Measurements from ENCODE around the gene SLF2.
A peak's percentile ranks its signal among the peaks of the same experiment; 100 is the strongest.

SLF2 gene

DNA sequence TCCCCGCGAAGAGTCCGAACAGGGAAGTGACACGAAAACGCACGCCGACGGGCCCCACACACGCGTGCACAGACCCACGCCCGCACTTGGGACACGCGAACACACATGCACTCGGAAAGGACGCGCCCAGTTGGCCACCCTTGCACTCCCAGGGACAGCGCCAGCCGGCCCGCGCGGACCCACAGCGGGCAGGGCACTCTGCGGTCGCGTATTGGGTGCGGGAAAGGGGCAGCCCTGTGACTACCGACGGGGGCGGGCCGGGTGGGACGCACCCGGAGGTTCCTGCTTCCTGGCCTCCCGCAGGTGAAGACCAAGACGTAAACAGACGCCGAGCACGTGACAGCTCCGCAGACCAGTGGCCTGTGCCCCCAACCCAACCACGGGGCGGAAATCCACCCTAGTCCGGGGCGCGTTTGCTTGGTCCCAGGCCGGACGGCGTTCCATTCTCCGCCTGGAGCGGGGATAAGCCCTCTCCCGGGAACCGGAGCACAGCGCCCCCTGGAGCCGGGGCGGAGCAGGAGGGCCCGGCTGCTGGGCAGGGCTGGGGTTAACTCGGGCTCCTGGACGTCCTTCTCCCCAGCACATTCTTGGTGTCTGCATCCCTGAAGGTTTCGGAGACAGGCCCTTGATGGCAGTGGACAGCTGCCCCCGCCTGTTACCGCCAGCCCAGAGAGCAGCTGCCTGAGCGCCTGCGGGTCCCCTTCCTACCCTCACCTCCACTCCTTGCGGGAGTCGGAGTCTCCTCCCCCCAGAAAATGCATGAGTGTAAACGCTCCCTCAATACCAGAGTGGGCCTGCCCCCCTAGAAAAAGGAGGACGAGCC is 84.8 kb downstream of the SLF2 start:
- peaks cover 25 to 44% of the 10 kb centered on the region in 2 donors for H3K4me1 ChIP-seq (ENCODE audit: control insufficient read depth in 1 of 2, insufficient read depth in 2 of 2, low read length in 2 of 2)
- peak overlapping the region; percentile 89 for H3K4me3 ChIP-seq (ENCODE audit: low read depth in 1 of 2, low read length in 2 of 2)
- peak overlapping the region; percentile 96 for H3K27ac ChIP-seq (ENCODE audit: low read depth, low read length)
- H3K27me3 ChIP-seq (ENCODE audit: control insufficient read depth in 1 of 2, insufficient read depth in 2 of 2, low read length in 2 of 2): no peaks in the 10 kb centered on the region
- H3K36me3 ChIP-seq (ENCODE audit: control insufficient read depth in 1 of 2, insufficient read depth in 2 of 2, low read length in 2 of 2): peaks cover 6 to 9% of the 10 kb centered on the region in 2 donors
- peak overlapping the region; percentile 72 to 76 for H3K9ac ChIP-seq (ENCODE audit: low read depth in 1 of 2, low read length in 2 of 2)
- no peaks in the 10 kb centered on the region for H3K9me3 ChIP-seq (ENCODE audit: control insufficient read depth in 1 of 2, low read length in 2 of 2)

DNA sequence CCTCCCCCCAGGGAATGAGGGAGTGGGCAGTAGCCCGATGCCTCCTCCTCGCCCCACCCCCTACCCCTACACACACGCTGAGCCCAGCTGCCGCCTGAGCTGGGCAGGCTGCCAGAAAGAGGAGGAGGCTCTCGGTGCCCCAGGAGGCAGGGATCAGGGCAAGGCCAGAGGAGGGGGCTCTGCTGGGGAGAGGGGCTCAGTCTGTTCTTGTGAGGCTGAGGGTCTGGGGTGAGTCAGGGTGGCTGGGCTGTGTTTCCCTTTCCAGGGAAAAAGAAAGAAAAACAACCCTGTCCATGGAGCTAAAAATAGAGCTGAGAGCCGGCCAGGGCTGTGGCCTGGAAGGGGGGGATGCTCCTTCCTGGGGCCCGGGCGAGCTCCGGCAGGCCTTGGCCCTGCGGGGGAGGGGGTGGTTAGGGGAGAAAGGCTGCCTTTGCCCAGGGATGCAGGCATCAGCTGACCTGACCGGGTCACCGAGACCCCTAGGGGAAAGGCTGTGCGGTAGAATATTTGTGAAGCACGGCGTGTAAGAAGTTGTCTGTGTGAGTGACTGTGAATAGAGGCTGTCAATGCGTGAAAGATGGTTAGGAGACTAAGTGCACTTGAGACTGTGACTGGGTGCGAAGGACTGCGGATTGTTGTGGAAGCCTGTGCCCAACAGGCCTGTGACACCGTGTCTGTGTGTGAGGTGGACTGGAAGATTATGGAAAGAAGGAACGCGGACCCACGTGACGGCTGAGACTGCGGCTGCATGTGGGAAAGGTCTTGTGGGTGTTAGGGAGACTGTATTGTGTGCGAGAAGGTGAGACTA is 85.6 kb downstream of the SLF2 start:
- Histone ChIP-seq H3K9ac (ENCODE audit: low read depth in 1 of 2, low read length in 2 of 2) (peak overlapping the region; percentile 72 to 76), H3K4me3 (ENCODE audit: low read depth in 1 of 2, low read length in 2 of 2) (peak overlapping the region; percentile 89), H3K27me3 (ENCODE audit: control insufficient read depth in 1 of 2, insufficient read depth in 2 of 2, low read length in 2 of 2) (no peaks in the 10 kb centered on the region), H3K36me3 (ENCODE audit: control insufficient read depth in 1 of 2, insufficient read depth in 2 of 2, low read length in 2 of 2) (peaks cover 2 to 10% of the 10 kb centered on the region in 2 donors), H3K9me3 (ENCODE audit: control insufficient read depth in 1 of 2, low read length in 2 of 2) (no peaks in the 10 kb centered on the region), H3K4me1 (ENCODE audit: control insufficient read depth in 1 of 2, insufficient read depth in 2 of 2, low read length in 2 of 2) (peaks cover 25 to 44% of the 10 kb centered on the region in 2 donors), H3K27ac (ENCODE audit: low read depth, low read length) (peak overlapping the region; percentile 96)

DNA sequence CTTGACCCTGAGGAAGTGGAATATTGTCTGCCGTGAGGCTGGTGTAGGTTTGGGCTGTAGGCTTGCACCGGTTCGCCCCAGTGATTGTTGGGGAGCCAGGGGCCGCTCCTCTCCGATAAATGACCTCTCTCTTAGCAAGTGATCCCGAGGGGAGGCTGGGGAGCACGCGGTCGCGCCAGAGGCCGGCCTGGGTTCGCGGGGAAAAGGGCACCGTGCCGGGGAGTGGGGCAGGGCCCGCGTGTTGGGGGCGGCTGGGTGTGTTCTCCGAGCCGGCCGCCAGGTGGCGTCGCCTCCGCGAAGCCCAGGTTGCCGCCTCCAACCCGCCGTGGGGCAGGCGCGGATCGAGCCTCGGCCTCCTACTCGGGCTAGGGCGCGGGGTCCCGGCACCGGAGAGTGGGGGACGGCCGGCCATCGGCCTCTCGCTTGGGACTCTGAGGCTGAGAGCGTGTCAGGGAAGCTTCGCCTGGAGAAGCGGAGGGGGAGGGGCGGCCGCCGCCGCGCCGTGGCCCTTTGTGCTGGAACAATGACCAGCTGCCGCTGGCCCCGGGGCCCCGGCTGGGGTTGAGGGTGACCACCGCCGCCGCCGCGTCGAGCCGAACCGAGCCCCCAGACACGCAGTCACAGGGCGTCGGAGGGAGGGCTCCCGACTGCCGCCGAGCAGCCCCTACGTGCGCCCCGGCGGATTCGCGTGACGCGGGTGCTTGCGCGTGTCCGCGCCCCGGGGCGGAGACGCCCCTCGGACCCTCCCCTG is 86.4 kb downstream of the SLF2 start:
- Histone ChIP-seq H3K9me3 (ENCODE audit: control insufficient read depth in 1 of 2, low read length in 2 of 2) (no peaks in the 10 kb centered on the region), H3K36me3 (ENCODE audit: control insufficient read depth in 1 of 2, insufficient read depth in 2 of 2, low read length in 2 of 2) (peaks cover 0 to 13% of the 10 kb centered on the region in 2 donors), H3K9ac (ENCODE audit: low read depth in 1 of 2, low read length in 2 of 2) (peak overlapping the region; percentile 72 to 76), H3K4me1 (ENCODE audit: control insufficient read depth in 1 of 2, insufficient read depth in 2 of 2, low read length in 2 of 2) (peaks cover 25 to 44% of the 10 kb centered on the region in 2 donors), H3K27ac (ENCODE audit: low read depth, low read length) (peak overlapping the region; percentile 96), H3K4me3 (ENCODE audit: low read depth in 1 of 2, low read length in 2 of 2) (peak overlapping the region; percentile 89), H3K27me3 (ENCODE audit: control insufficient read depth in 1 of 2, insufficient read depth in 2 of 2, low read length in 2 of 2) (no peaks in the 10 kb centered on the region)

DNA sequence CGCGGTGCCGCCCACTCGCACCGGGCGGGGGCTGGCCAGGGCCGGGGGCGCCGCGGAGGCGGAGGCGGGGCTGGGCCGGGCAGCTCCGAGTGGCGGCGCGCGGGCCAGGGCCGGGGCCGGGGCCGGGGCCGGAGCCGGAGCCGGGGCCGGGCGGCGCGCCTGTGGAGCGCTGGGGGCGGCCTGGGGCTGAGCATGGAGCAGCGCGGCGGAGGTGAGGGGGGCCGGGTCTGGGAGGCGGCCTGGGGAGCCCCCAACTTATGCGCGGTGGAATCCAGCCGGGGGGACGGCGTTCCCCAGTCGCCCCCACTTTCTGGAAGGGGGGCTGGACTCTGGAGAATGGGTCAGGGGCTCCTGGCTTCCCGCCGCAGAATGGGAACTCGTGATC is 87.0 kb downstream of the SLF2 start, which contains the start of gene LZTS2:
TSS of gene LZTS2 (plus strand) at position 67 of the 385 bp plus-strand sequence. CDS start 2,731 bp downstream, outside the sequence.
- no peaks in the 10 kb centered on the region for H3K27me3 ChIP-seq (ENCODE audit: control insufficient read depth in 1 of 2, insufficient read depth in 2 of 2, low read length in 2 of 2)
- H3K9me3 ChIP-seq (ENCODE audit: control insufficient read depth in 1 of 2, low read length in 2 of 2): no peaks in the 10 kb centered on the region
- peaks cover 25 to 44% of the 10 kb centered on the region in 2 donors for H3K4me1 ChIP-seq (ENCODE audit: control insufficient read depth in 1 of 2, insufficient read depth in 2 of 2, low read length in 2 of 2)
- H3K36me3 ChIP-seq (ENCODE audit: control insufficient read depth in 1 of 2, insufficient read depth in 2 of 2, low read length in 2 of 2): peaks cover 0 to 14% of the 10 kb centered on the region in 2 donors
- peak within 1 kb of the TSS; percentile 76 to 88 for H3K9ac ChIP-seq (ENCODE audit: low read depth in 1 of 2, low read length in 2 of 2)
- peak within 1 kb of the TSS; percentile 89 for H3K4me3 ChIP-seq (ENCODE audit: low read depth in 1 of 2, low read length in 2 of 2)
- peak within 1 kb of the TSS; percentile 96 for H3K27ac ChIP-seq (ENCODE audit: low read depth, low read length)

DNA sequence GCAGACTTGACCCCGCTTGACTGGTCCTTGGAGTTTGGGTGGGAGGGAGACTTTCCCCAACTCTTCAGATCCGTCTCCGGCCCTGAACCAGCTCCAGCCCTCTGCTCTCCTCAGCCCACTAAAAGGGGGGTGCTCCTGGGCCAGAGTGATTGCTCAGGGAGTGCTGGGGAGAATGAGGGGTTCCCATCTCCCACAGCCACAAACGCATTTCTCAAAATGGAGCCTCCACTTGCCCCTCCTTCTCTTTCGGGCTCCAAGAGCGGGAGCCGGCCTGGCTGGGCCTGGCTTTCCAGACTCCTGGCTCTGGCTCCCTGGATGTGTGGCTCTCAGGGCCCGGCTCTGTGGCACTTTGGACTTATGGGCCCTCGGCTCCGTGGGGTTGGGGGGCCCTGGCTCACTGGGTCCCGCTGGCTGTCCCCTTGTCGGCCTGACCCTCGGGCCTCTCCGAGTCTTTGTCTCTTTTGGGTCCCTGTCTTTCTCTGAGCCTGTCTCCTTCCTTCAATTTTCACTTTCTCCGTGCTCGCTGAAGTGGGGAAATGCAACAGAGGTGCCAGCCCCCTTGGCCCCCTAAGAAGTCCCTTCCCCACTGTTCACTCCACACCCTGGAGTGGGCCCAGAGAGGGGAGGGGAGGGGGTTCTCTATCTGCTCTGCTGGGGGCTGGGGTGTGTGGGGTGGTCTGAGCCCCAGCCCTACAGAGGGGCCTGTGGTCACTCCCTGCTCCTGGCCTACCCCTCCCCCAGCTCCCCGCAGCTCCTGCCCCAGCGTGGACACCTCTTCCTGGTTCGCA is 87.6 kb downstream of the SLF2 start:
- Histone ChIP-seq H3K27ac (ENCODE audit: low read depth, low read length) (peak overlapping the region; percentile 80), H3K36me3 (ENCODE audit: control insufficient read depth in 1 of 2, insufficient read depth in 2 of 2, low read length in 2 of 2) (peaks cover 0 to 19% of the 10 kb centered on the region in 2 donors), H3K9ac (ENCODE audit: low read depth in 1 of 2, low read length in 2 of 2) (peak overlapping the region; percentile 43 to 88), H3K9me3 (ENCODE audit: control insufficient read depth in 1 of 2, low read length in 2 of 2) (no peaks in the 10 kb centered on the region), H3K27me3 (ENCODE audit: control insufficient read depth in 1 of 2, insufficient read depth in 2 of 2, low read length in 2 of 2) (no peaks in the 10 kb centered on the region), H3K4me3 (ENCODE audit: low read depth in 1 of 2, low read length in 2 of 2) (peak overlapping the region; percentile 52 to 76), H3K4me1 (ENCODE audit: control insufficient read depth in 1 of 2, insufficient read depth in 2 of 2, low read length in 2 of 2) (peaks cover 25 to 44% of the 10 kb centered on the region in 2 donors)

DNA sequence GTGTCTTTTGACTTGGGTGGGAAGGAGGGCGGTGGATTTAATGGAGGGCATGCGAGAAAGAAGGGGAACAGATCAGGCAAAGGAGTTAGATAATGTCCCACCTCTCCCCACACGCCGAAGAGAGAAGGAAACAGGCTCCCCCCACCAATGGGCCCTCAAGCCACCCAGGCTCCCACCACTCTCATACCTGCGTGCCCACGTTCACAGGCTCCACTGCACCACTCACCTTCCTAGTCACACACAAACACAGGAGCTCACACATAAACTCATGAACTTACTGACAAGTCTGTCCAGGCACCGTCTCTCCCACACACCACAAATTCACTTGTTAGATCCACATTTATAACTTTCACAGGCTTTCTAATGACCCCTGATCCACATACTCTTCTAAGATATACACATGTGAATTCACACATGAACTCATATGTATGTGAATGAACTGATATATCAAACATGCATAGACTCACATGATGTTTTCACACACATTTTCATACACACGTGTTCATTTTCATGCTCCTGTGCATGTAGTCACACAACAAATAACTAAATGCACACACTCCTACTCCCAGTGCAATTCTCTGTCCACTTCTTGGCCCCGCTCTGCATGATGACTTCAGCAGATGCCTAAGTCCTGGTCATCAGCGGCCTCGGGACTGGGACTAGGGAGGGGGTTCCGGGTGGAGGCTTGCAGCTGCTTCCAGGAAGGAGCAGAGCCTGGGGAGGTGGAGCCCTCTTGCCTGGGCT is 88.3 kb downstream of the SLF2 start:
- Histone ChIP-seq H3K27me3 (ENCODE audit: control insufficient read depth in 1 of 2, insufficient read depth in 2 of 2, low read length in 2 of 2) (no peaks in the 10 kb centered on the region), H3K4me1 (ENCODE audit: control insufficient read depth in 1 of 2, insufficient read depth in 2 of 2, low read length in 2 of 2) (peaks cover 25 to 44% of the 10 kb centered on the region in 2 donors), H3K9me3 (ENCODE audit: control insufficient read depth in 1 of 2, low read length in 2 of 2) (no peaks in the 10 kb centered on the region), H3K36me3 (ENCODE audit: control insufficient read depth in 1 of 2, insufficient read depth in 2 of 2, low read length in 2 of 2) (peaks cover 0 to 27% of the 10 kb centered on the region in 2 donors), H3K4me3 (ENCODE audit: low read depth in 1 of 2, low read length in 2 of 2) (peak overlapping the region; percentile 52 to 76), H3K27ac (ENCODE audit: low read depth, low read length) (peak overlapping the region; percentile 80), H3K9ac (ENCODE audit: low read depth in 1 of 2, low read length in 2 of 2) (peak overlapping the region; percentile 0 to 88)

DNA sequence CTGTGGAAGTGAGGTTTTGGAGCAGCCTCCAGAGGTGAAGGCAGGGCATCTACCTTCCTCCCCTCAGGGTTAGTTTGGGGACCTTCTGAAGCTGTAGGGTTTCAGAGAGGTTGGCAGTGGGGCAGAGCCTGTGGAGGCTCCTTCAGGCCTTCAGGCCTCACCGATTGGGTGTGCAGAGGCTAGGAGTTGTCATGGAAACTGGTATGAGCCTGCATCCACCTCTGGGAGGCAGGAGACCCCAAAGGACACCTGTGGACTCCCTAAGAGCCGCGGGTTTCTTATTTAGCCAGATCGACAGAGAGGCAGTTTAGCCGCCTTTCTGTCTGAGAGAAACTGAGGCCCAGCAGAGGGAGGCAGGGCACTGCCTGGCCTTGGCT is 88.9 kb downstream of the SLF2 start:
- H3K9me3 ChIP-seq (ENCODE audit: control insufficient read depth in 1 of 2, low read length in 2 of 2): no peaks in the 10 kb centered on the region
- H3K36me3 ChIP-seq (ENCODE audit: control insufficient read depth in 1 of 2, insufficient read depth in 2 of 2, low read length in 2 of 2): peaks cover 0 to 32% of the 10 kb centered on the region in 2 donors
- H3K4me3 ChIP-seq (ENCODE audit: low read depth in 1 of 2, low read length in 2 of 2): no peak overlapping the region
- H3K27me3 ChIP-seq (ENCODE audit: control insufficient read depth in 1 of 2, insufficient read depth in 2 of 2, low read length in 2 of 2): no peaks in the 10 kb centered on the region
- H3K27ac ChIP-seq (ENCODE audit: low read depth, low read length): peak overlapping the region; percentile 80
- H3K9ac ChIP-seq (ENCODE audit: low read depth in 1 of 2, low read length in 2 of 2): peak overlapping the region; percentile 18 to 54
- H3K4me1 ChIP-seq (ENCODE audit: control insufficient read depth in 1 of 2, insufficient read depth in 2 of 2, low read length in 2 of 2): peaks cover 25 to 42% of the 10 kb centered on the region in 2 donors

DNA sequence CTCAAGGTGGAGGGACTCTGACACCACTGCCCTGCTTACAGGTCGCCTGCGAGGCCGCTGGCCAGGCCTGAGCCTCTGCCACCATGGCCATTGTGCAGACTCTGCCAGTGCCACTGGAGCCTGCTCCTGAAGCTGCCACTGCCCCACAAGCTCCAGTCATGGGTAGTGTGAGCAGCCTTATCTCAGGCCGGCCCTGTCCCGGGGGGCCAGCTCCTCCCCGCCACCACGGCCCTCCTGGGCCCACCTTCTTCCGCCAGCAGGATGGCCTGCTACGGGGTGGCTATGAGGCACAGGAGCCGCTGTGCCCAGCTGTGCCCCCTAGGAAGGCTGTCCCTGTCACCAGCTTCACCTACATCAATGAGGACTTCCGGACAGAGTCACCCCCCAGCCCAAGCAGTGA is 89.7 kb downstream of the SLF2 start:
- H3K9me3 ChIP-seq (ENCODE audit: control insufficient read depth in 1 of 2, low read length in 2 of 2): no peaks in the 10 kb centered on the region
- no peak overlapping the region for H3K27ac ChIP-seq (ENCODE audit: low read depth, low read length)
- no peaks in the 10 kb centered on the region for H3K27me3 ChIP-seq (ENCODE audit: control insufficient read depth in 1 of 2, insufficient read depth in 2 of 2, low read length in 2 of 2)
- no peak overlapping the region for H3K9ac ChIP-seq (ENCODE audit: low read depth in 1 of 2, low read length in 2 of 2)
- no peak overlapping the region for H3K4me3 ChIP-seq (ENCODE audit: low read depth in 1 of 2, low read length in 2 of 2)
- H3K4me1 ChIP-seq (ENCODE audit: control insufficient read depth in 1 of 2, insufficient read depth in 2 of 2, low read length in 2 of 2): peaks cover 25 to 48% of the 10 kb centered on the region in 2 donors
- H3K36me3 ChIP-seq (ENCODE audit: control insufficient read depth in 1 of 2, insufficient read depth in 2 of 2, low read length in 2 of 2): peaks cover 0 to 37% of the 10 kb centered on the region in 2 donors

Data from duodenal mucosa (tissue), 2 donors.